ENCODE results near the gene MUC12.

GRCh38 chr7:100975371-100975821 lies 6.0 kb downstream of the MUC12 start:
- TF ChIP-seq CTCF (IDR thresholded peaks at IDR 0.05; ENCODE audit: insufficient read depth, low read length), result no peak
- no peak for TF ChIP-seq GABPA (IDR thresholded peaks at IDR 0.05; ENCODE audit: low read depth)

Data from HL-60 (cell line).